ENCODE data around the gene HOXB9.

HOXB9 gene

DNA sequence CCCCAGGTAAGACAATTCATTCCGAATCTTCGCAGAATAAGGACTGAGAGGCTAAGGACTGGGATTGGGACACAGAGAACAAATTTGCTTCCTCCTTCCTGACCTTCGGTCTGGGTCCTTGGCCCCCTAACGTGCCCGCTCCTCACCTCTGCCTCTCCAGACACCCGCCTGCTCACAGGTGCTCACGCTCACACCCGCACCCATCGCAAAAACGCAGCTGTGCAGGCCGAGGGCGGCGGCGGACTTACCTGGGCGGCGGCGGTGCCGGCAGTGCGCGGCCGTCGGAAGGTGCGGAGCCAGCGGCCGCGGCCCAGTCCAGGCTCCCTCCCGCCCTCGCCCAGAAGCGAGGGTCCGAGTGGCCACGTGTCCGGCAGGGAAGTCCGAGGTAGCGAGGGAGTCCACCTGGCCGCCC, 7.1 kb upstream of the HOXB9 start:
- peak overlapping the region in 1 of 2 donors; percentile 37 for H3K4me3 Mint-ChIP-seq
- H3K9me3 Mint-ChIP-seq: no peaks in the 10 kb centered on the region
- DNase-seq: no peak

DNA sequence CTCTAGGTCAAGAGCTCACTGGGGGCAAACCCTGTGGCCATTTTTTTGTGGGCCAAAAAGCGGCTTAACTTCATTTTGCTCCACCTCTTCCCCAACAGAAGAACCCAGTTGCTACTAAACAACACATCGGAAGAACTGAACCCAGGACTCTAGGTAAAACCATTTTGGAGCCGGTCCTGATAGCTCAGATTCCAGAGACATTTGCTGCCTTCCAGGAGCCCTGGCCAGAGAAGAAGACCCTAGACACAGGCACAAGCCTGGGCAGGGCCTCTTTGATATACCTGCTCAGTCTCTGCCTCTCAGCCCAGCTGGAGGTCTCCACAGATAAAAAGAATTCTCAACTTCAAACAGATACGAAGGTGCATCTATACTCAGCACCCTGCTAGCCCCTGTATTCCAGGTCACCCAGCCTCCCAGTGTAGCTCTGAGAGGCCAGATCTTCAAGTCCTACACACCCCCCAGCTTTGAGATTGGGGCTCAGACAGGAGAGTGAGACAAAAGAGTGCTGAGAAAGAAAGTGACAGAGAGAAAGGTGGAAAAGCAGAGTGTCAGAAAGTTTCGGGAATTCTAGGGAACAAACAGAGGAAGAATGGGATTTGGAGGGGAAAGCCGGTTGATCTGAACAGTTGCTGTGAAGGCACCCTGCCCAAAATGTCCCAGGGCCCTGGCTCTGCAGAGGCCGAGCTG, 6.6 kb upstream of the HOXB9 start:
- no peaks in the 10 kb centered on the region for H3K9me3 Mint-ChIP-seq
- H3K27ac Mint-ChIP-seq: no peak overlapping the region
- H3K36me3 Mint-ChIP-seq (ENCODE audit: insufficient read depth): peaks cover 8% of the 10 kb centered on the region
- DNase-seq (no peak), ATAC-seq (replicated peaks) (no peak)
- H3K4me3 Mint-ChIP-seq: peak overlapping the region in 1 of 2 donors; percentile 37
- H3K27me3 Mint-ChIP-seq: peaks cover 80 to 100% of the 10 kb centered on the region in 2 donors
- peaks cover 5 to 6% of the 10 kb centered on the region in 2 donors for H3K4me1 Mint-ChIP-seq (ENCODE audit: low read depth in 2 of 2)

More for the DNA sequence above, 7.1 kb upstream of the HOXB9 start:
- no peak for ATAC-seq (replicated peaks)
- Mint-ChIP-seq H3K27ac (no peak overlapping the region), H3K4me1 (ENCODE audit: low read depth in 2 of 2) (peaks cover 5 to 6% of the 10 kb centered on the region in 2 donors), H3K36me3 (ENCODE audit: insufficient read depth) (peaks cover 8% of the 10 kb centered on the region), H3K27me3 (peaks cover 78 to 100% of the 10 kb centered on the region in 2 donors)

DNA sequence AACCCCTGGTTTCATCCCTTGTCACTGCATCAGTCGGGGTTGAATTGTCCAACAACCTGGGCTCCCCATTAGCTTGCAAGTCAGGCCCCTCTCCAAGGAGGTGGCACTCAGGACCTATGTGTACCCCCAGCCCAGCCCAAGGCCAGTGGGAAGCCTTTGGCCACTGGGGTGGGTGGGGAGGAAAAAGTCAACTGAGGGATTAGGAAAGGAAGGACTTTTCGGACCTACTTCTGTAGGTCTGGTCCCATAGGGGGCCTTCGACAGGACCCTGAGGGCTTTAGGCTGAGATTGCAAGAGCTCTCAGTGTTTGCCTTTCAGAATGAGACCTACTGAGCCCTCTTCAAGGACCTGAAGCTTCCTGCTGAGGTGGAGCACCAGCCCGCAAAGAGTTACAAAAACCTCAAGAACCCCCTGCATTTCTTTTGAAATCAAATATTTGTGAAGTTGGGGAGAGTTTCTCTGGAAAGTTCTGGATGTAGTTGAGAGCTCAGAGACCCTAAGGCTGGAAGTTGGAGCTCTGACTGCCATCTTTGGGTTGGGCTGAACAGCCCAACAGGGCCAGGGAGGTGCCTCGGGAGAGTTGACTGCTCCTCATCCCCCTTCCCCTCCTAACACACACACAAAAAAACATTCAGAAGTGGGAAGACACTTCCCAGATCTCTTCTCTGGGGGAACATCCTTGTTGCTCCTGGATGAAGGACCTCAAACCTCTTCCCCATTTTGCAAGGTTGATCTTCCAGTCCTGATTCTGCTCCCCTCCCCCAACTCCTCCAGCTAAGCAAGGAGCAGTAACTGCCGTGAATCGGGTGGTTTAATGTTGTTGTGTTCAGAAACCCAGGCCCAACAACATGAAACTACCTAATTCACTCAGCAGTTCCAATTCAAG, 5.8 kb upstream of the HOXB9 start:
- no peak for ATAC-seq (replicated peaks)
- peaks cover 6% of the 10 kb centered on the region in 2 donors for H3K4me1 Mint-ChIP-seq (ENCODE audit: low read depth in 2 of 2)

DNA sequence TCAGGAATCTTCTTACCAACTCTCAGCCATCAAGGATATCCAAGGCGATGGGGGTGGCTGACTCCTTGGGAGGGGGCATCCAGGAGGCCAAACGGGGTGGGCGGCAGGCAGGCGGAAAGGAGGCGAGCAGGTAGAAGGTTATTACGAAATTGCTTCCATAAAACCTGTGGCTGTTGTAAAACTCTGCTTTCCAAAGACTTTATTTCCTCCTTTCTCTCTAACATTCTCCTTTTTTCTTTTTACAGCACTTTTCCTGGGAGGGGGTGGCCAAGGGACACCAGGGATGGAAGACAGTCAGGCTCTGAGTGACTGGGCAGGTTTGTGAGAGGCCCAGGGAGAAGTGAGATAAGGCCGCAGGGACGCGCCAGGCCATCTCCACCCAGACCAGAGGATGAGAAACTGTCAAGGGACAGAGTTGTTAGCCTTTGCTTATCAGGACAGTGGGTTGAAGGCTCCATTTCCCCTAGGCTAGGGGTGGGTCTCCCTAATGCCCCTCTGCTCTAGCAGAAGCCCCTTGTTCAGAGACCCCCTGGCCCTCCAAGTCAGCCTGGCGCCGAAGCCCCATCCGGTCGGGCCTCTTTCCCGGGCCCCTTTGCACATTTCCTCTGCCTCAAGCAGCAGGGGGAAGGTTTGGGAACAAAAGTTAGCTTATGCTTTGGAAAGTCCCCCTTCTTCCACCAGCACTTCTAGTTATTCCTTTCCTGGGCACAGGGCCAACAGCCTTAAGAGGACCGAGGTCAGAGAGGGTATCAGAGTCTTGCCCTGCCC, 5.0 kb upstream of the HOXB9 start:
- Mint-ChIP-seq H3K4me1 (ENCODE audit: low read depth in 2 of 2) (peaks cover 6 to 10% of the 10 kb centered on the region in 2 donors), H3K27me3 (peaks cover 84 to 100% of the 10 kb centered on the region in 2 donors), H3K4me3 (no peak overlapping the region), H3K27ac (no peak overlapping the region), H3K9me3 (no peaks in the 10 kb centered on the region), H3K36me3 (ENCODE audit: insufficient read depth) (peaks cover 8% of the 10 kb centered on the region)
- ATAC-seq (replicated peaks) (no peak), DNase-seq (no peak)

More for the DNA sequence above, 5.8 kb upstream of the HOXB9 start:
- no peak for DNase-seq
- H3K36me3 Mint-ChIP-seq (ENCODE audit: insufficient read depth): peaks cover 8% of the 10 kb centered on the region
- H3K27me3 Mint-ChIP-seq: peaks cover 80 to 100% of the 10 kb centered on the region in 2 donors
- no peak overlapping the region for H3K27ac Mint-ChIP-seq
- no peaks in the 10 kb centered on the region for H3K9me3 Mint-ChIP-seq
- no peak overlapping the region for H3K4me3 Mint-ChIP-seq

DNA sequence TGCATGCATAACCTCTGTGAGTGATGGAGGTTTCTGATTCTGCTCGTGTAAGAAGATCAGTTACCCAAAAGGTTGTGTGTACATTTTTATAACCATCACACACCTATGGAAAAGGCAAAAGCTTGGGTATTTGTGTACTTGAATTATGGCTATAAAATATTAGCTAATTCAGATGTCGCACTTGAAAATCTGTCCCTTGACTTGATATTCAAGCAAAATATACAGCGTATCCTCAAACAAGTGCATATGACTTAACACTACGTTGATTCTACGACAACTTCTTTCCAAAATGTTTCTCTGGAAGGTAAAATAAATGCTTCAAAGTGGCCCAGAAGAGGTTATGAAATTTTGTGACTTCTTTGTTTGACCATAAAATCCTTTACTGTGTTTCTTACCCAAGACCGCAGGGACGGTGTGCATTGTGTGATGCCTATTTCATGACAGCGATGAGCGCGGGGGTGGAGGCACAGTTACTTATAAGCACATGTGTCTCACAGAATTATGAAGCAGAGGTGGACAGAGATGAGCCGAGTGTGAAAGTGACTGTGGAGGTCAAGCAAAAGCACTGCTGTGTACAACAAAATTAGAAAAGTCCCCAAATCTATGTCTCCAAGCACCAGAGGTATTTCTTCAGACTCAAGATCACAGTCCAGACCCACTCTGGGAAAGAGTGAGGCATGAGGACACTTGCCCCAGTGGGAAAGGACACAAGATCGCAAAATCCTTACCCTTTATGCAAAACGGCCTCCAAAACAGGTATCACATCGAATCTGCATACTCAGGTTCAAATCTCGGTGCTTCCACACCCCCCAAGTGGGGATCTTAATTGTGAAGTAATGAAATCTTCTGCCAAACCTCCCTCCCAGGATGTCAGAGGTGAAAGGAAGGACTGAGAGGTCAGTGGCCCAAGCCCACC, 4.1 kb upstream of the HOXB9 start:
- H3K4me3 Mint-ChIP-seq: no peak overlapping the region
- DNase-seq (no peak), ATAC-seq (replicated peaks) (no peak)
- peaks cover 83 to 100% of the 10 kb centered on the region in 2 donors for H3K27me3 Mint-ChIP-seq
- peaks cover 10% of the 10 kb centered on the region for H3K36me3 Mint-ChIP-seq (ENCODE audit: insufficient read depth)
- H3K4me1 Mint-ChIP-seq (ENCODE audit: low read depth in 2 of 2): peaks cover 10 to 16% of the 10 kb centered on the region in 2 donors
- no peaks in the 10 kb centered on the region for H3K9me3 Mint-ChIP-seq
- H3K27ac Mint-ChIP-seq: no peak overlapping the region

DNA sequence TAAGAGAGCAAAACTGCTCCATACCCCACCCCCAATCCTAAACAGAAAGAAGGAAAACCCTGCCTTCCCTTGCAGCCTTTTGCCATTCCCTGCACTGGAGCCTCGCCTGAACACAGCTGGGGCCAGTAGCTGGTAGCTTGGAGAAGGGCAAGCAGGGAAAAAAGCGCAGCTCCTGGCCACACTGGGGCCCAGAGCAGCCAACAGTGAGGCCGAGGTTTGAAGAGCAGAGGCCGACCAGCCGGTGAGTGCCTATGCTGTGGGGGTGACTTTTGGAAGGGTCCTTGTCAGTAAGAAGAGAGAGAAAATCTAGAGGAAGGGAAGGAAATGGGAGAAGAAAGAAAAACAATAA, 3.2 kb upstream of the HOXB9 start:
- H3K36me3 Mint-ChIP-seq (ENCODE audit: insufficient read depth): peaks cover 7% of the 10 kb centered on the region
- H3K4me1 Mint-ChIP-seq (ENCODE audit: low read depth in 2 of 2): peaks cover 10 to 16% of the 10 kb centered on the region in 2 donors
- ATAC-seq (replicated peaks): no peak
- no peak overlapping the region for H3K4me3 Mint-ChIP-seq
- H3K27ac Mint-ChIP-seq: no peak overlapping the region
- H3K9me3 Mint-ChIP-seq: no peaks in the 10 kb centered on the region
- peaks cover 76 to 99% of the 10 kb centered on the region in 2 donors for H3K27me3 Mint-ChIP-seq
- no peak for DNase-seq

DNA sequence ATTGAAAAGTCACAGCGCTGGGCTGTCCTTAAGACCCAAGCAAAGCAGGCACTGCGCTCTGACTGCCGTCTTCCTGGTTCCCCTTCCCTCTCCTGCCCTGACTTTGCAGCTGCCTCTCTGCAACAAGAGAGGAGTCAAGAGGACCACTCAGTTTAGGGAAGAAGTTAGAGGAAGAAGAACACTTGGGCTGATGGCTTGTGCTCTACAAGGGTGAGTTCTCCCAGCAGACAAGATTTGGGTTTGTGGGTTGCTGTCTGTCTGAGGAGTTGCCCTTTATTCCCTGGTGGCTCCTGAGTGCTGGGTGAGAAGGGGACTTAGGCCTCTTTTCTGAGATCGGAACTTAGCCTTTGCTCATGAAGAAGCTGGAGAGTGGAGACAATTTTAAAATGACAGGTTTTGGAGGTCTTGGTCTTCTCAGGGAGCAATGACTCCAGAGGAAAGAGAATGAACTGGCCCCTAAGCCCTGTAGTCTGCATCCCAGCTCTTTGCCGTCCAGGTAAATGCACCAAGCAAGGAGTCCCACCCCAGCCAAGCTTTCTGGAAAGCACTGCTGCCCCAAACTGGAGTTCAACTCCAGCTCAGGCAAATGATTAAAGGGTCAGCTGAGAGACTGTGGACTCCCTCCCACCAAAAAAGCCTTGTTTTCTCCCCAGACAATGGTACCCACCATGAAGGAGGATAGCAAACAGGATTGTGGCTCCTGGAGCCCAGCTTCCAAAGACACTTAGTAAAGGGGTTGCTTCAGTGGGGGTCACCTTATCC, 2.7 kb upstream of the HOXB9 start:
- Mint-ChIP-seq H3K27ac (no peak overlapping the region), H3K36me3 (ENCODE audit: insufficient read depth) (peaks cover 7% of the 10 kb centered on the region), H3K4me3 (no peak overlapping the region), H3K9me3 (no peaks in the 10 kb centered on the region), H3K4me1 (ENCODE audit: low read depth in 2 of 2) (peaks cover 10 to 16% of the 10 kb centered on the region in 2 donors), H3K27me3 (peaks cover 77 to 99% of the 10 kb centered on the region in 2 donors)
- DNase-seq (no peak), ATAC-seq (replicated peaks) (no peak)

DNA sequence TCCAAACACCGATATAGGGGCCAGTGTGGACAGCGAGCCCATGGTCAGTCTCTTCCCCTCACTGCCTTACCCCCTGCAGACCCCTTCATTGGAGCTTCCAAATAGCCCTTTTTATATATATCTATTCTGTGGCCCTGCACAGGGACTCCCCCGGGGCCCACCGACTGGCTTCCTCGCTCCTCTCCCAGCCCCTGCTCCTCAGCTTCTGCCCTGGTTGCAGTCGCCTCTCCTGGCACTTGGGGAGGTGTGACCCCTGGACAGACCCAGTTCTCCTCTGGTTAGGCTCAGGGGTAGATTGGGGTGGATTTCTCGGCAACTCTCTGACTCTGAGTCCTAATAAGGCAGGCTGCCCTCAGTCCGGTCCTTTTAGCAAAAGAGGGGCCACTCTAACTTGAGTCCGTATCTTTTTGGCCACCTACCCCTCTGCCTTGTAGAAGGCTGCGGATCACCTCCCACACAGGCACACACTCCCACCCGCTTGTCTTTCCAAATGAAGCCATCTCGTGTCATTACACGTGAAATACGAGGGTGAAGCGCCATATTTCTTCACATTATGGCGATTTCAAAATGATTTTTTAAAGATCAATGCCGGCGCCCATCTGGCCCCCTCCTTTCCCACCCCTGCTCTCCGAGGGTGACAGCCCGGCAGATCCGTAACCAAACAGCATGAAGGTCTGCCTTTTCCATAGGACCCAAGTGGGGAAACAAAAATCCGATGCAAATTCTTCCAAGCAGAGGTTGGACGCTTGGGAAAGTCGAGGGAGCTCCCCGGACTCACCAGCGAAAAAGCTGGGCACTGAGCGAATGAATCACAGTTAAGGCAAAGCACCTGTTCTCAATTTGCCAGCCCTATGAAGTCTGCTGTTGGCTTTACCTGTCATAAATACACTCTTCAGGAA, 1.7 kb upstream of the HOXB9 start:
- H3K27ac Mint-ChIP-seq: no peak overlapping the region
- ATAC-seq (replicated peaks): no peak
- H3K27me3 Mint-ChIP-seq: peaks cover 84 to 99% of the 10 kb centered on the region in 2 donors
- no peak for DNase-seq
- H3K9me3 Mint-ChIP-seq: no peaks in the 10 kb centered on the region
- H3K36me3 Mint-ChIP-seq (ENCODE audit: insufficient read depth): peaks cover 6% of the 10 kb centered on the region
- H3K4me3 Mint-ChIP-seq: peak overlapping the region; percentile 17 to 88
- peaks cover 10 to 16% of the 10 kb centered on the region in 2 donors for H3K4me1 Mint-ChIP-seq (ENCODE audit: low read depth in 2 of 2)

DNA sequence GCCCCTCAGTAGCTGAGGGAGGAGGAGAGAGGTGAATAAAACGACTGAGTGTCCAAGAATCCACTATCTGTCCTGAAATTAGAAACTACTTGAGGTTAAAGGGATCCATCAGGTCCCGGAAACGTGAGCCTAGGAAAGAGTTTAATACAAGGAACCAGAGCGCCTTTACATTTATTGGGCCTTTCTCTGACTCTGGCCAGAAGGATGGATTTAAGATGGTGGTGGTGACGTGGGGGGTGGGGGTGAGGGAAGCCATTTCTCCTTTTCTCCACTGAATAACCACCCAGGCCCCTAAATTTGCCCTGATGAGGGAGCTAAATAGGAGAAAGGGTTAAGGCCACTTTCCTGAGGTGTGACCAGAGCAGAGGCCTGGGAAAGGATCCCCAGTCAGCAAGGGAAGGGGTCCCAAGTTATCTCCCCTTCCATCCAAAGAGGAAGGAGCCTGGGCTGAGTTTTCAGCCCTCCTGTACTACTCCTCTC, 1.0 kb upstream of the HOXB9 start:
- Mint-ChIP-seq H3K36me3 (ENCODE audit: insufficient read depth) (peaks cover 5% of the 10 kb centered on the region), H3K4me1 (ENCODE audit: low read depth in 2 of 2) (peaks cover 10 to 16% of the 10 kb centered on the region in 2 donors), H3K4me3 (peak overlapping the region; percentile 78 to 88), H3K27me3 (peaks cover 84 to 99% of the 10 kb centered on the region in 2 donors), H3K27ac (peak overlapping the region in 1 of 2 donors; percentile 81), H3K9me3 (no peaks in the 10 kb centered on the region)
- DNase-seq (no peak), ATAC-seq (replicated peaks) (no peak)

DNA sequence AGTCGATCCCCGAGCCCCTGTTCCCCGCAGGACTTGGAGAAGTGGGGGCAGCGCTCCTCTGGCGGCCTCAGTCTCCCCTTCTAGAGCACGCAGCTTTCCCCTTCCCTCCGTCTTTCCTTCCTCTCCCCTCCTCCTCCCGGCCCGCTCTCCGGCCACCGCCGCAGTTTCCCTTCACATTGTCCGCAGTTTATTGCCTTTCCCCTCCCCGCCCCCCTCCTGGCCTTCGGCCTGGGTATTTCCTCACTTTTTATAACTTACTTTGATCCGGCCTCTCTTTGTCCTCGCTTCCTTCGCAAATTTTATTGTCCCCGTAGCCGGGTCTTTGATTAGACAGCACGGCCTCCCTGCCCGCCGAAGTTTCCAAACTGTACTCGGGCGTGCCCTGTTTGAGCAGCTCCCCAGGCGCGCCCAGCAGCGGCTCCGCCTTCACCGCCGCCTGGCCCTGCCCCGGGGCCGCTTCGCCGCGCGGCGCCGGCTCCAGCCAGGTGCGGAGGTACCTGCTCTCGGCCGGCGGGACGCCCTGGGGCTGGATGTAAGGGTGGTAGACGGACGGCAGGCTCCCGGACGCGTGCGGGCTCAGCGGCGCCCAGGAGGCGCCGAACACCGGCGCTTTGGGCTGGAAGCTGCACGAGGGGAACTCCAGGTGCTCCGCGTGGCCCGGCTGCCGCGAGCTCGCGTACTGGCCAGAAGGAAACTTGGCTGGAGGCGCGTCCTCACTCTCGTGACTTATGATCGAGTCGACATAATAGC, 488 bp downstream of the HOXB9 start:
- DNase-seq (peak in 1 of 3 experiments; percentile 38), ATAC-seq (replicated peaks) (peak; percentile 69)
- H3K36me3 Mint-ChIP-seq (ENCODE audit: insufficient read depth): peaks cover 5% of the 10 kb centered on the region
- peaks cover 10 to 16% of the 10 kb centered on the region in 2 donors for H3K4me1 Mint-ChIP-seq (ENCODE audit: low read depth in 2 of 2)
- H3K27me3 Mint-ChIP-seq: peaks cover 91 to 99% of the 10 kb centered on the region in 2 donors
- peak overlapping the region; percentile 78 to 88 for H3K4me3 Mint-ChIP-seq
- no peaks in the 10 kb centered on the region for H3K9me3 Mint-ChIP-seq
- peak overlapping the region; percentile 57 to 81 for H3K27ac Mint-ChIP-seq

All from effector memory CD8-positive, alpha-beta T cell (primary cell).